SK-N-SH (cell line): Measurements from ENCODE around the gene C1orf159.

Experiments used
- CHD2 ChIP-seq: fragments of 150-350 bp; IDR thresholded peaks from 2 replicates; pipeline ENCODE4 v1.6.1; 2018; ENCODE audit warnings: low read length; ENCODE audit not compliant: partially characterized antibody
- NFIC ChIP-seq: IDR thresholded peaks from 2 replicates; pipeline ENCODE4 v1.4.0; 2012; ENCODE audit warnings: borderline replicate concordance
- SMC3 ChIP-seq: IDR thresholded peaks from 2 replicates; pipeline ENCODE4 v1.6.1; 2012; ENCODE audit warnings: low read depth, low read length, improper control_type of control experiment
- TAF1 ChIP-seq: IDR thresholded peaks from 2 replicates; pipeline ENCODE4 v1.6.1; 2012; ENCODE audit warnings: low read depth, mild to moderate bottlenecking, low read length, moderate library complexity, borderline replicate concordance
- TF ChIP-seq, protein P1 (sequence below): fragments of 200-600 bp; sonication (generic); IDR thresholded peaks from 2 replicates; pipeline ENCODE4 v1.6.1; 2017; ENCODE audit warnings: antibody characterized with exemption, mild to moderate bottlenecking, moderate library complexity

DNA sequence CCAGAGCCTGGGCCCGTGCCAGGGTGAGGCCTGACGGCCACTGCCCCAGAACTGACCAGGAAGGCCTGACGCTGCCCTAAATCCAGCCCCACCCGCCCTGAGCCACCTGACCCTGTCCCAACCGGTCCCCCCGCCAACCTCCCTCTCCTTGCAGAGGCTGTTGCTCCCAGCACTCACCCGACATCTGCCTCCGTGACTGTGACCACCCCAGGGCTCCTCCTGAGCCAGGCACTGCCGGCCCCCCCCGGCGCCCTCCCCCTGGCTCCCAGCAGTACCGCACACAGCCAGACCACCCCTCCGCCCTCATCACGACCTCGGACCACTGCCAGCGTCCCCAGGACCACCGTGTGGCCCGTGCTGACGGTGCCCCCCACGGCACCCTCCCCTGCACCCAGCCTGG is 69.6 kb downstream of the C1orf159 start:
- TF ChIP-seq, protein P1, sequence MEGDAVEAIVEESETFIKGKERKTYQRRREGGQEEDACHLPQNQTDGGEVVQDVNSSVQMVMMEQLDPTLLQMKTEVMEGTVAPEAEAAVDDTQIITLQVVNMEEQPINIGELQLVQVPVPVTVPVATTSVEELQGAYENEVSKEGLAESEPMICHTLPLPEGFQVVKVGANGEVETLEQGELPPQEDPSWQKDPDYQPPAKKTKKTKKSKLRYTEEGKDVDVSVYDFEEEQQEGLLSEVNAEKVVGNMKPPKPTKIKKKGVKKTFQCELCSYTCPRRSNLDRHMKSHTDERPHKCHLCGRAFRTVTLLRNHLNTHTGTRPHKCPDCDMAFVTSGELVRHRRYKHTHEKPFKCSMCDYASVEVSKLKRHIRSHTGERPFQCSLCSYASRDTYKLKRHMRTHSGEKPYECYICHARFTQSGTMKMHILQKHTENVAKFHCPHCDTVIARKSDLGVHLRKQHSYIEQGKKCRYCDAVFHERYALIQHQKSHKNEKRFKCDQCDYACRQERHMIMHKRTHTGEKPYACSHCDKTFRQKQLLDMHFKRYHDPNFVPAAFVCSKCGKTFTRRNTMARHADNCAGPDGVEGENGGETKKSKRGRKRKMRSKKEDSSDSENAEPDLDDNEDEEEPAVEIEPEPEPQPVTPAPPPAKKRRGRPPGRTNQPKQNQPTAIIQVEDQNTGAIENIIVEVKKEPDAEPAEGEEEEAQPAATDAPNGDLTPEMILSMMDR = no peak
- TF ChIP-seq NFIC = no peak
- no peak for TF ChIP-seq TAF1
- no peak for TF ChIP-seq SMC3
- TF ChIP-seq CHD2 = no peak
